HG02938 (cell line): Measurements from ENCODE around the gene SLC35F6.
A peak's percentile ranks its signal among the peaks of the same experiment; 100 is the strongest.

Experiments
- ATAC-seq: cut with Tn5 transposase; IDR thresholded peaks from one replicate; pipeline ENCODE4 v1.9.1; 2021; ENCODE audit warnings: mild to moderate bottlenecking, moderate library complexity; ENCODE audit not compliant: unreplicated experiment

SLC35F6 gene, protein sequence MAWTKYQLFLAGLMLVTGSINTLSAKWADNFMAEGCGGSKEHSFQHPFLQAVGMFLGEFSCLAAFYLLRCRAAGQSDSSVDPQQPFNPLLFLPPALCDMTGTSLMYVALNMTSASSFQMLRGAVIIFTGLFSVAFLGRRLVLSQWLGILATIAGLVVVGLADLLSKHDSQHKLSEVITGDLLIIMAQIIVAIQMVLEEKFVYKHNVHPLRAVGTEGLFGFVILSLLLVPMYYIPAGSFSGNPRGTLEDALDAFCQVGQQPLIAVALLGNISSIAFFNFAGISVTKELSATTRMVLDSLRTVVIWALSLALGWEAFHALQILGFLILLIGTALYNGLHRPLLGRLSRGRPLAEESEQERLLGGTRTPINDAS

DNA sequence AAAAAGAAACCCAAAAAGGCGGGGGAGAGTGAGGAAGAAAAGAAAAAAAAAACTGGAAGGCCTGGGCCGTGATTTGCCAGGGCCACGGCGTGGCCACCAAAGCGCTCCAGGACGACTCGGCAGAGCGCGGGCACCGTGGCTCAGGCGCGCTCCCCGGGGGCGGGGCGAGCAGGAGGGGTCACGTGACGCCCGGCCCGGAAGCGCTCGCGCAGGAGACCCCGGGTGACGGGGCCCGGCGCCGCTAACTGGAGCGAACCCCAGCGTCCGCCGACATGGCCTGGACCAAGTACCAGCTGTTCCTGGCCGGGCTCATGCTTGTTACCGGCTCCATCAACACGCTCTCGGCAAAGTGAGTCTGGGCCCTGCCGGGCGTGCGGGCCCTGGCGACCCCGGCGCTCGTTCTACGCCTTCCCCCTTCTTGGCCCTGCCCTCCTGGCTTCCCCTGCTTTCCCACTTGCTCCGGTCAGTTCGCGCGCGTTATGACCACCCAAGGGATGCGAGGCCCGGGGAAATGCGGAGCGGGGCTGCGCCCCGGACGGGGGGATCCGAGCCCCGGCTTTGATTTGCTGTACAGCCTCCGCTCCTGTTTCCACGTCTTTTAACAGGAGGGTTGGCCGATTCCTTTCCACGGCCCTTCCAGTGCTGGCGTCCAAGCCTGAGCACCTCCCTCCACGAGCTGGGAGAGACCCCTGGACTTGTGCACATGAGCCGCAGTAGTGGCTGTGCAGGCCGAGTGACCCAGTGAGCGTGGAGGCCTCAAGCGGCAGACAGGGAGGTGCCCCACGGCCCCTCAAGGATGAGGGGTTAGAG is at the start of gene SLC35F6:
Gene SLC35F6, plus strand, starts transcription at position 207 of the 810 bp plus-strand sequence. Its CDS starts 66 bp downstream, at position 273.
- ATAC-seq, result peak; percentile 64

DNA sequence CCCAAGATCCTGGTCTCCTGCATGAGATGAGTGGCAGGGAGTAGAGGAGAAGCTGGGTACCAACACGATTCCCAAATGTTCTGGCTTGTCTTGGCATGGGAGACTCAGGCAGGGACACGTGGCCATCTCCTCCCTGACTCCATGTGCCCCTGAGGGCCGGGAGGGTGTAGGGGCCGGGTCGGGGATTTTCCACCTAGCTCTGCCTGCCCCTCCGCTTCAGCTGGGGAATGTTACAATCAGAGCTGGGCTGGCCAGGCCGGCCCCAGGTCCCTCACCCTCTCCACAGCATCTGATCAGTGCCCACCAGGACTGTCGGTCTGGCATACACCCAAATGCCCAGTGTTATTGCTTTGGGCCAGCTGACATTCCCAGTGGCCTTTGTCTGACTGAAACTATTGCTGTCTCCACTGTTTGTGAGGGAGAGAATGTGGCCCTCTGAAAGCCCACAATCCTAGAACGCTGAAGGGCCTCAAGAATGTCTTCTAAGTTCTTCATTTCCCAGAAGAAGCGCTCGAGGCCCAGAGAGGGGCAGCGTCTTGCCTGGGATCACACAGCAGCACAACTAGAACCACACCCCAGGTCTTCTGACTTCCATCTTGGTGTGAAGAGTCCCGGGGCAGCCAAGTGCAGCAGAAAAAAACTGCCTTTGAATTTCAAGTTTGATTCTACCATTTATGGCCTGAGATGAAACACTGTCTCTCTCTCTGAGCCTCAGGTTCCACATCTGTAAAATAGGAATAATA is 48.4 kb upstream of the SLC35F6 start:
- no peak for ATAC-seq

DNA sequence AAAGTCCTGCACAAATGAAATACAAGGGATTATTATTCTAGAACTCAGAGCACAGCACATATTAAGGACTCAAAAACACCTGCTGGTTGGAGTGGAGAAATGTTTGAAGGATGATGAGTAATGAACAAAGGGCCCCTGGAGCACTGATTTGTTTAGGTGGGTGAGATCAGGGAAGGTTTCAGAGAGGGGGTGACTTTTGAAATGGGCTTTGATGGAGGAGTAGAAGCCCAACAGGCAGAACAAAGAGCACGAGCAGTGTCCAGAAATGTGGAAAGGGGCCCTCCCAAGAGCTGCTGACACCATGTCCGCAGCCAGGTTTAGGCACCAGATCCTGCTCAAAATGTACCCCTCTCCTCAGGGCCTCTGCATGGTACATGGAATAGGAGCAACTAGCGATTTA is 47.7 kb upstream of the SLC35F6 start:
- no peak for ATAC-seq

DNA sequence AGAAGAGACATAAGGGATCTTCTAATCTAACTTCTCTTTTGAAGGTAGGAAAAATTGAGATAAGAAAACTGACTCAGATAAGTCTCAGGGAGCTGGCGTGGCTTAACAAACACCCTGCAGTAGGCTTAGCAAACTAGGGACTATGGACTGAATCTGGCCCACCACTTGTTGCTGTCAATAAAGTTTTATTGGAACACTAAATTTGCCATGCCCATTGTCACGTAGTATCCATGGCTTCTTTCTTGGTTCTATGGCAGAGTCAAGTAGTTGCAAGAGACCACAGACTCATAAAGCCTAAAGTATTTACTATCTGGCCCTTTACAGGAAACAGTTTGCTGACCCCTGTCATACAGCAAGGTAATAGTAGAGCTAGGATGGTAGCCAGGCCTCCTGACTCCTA is 47.3 kb upstream of the SLC35F6 start:
- no peak for ATAC-seq

DNA sequence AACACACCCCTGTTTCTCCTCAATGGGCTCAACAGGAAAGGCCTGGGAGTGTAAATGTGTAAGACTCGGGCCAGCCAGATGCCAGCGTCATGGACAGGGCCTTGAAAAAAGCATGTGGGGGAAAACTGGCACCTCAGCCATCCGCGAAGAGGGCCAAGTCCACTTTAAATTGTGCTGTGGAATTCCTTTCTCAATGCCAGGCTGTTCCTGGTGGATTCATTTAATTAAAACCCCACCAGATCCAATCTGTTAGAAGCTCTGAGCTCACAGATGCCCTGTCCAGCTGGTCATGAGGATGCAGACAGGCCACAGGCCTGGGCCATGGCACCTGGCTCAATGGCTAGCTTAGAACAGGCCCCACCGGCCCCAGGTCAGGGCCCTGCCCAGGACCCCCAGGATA is 46.7 kb upstream of the SLC35F6 start:
- no peak for ATAC-seq

DNA sequence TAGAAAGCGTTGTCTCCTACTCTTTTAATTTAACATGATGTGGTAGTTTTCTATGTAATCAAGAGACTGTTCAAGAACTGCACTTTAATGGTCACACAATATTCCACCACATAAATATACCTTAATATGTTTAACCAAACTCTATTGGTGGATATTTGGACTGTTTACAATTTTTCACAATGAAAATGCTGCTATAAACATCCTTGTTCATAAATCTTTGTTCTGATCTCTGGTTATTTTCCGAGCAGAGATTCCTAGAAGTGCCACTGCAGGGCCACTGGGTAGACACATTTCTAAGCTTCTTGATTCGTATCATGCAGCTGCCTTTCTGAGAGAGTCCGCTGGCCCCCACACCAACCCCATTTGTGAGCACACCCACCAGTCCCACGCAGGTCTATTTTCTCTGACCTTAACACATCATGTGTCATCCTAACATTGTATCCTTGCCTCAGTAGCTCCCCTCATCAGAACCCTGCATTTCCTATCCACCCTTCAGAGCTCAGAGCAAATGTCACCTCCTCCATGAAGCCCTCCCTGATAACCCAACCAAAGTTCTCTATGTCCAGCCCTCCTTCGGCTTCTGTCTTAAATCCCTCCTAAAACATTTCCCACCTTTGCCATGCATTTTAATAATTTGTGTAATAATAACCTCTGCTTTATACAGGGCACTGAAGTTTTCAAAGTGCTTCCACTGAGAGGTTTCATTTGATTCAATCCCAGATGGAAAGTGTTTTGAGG is 45.0 kb upstream of the SLC35F6 start:
- ATAC-seq, result no peak

DNA sequence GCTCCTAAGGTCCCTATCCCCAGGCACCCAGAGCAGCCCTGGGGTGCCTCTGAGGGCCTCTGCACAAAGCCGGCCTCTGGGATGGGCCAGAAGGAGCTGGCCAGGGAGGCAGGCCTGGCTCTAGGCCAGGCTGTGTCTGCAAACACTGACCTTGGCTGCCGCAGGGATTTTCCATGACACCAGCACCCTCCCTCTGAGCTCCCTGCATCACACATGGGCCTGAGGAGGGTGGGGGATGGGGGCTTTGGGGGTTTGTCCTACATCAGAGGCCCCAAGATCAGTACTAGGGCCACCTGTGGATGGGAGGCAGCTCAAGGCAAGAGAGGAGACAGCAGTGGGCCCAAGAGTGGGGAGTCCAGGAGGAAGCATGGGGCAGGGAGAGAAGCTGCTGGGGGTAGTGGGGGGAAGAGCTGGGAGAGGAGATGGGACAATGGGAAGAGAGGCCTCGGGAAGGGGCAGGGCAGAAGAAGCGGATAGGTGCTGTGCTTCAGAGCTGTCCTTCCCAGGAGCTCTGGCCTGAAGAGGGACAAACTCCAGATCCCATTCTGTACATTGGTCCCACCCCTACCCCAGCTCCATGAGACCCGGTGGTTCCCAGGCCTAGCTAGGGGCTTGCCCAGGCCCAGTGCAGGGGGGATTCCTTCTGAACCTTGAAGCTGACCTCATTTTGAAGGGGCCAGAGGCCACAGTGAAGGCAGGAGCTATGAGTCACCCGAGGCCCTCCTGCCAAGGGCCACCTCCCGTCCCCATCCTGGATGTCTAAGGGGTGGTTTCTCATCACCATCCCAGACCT is 43.6 kb upstream of the SLC35F6 start:
- no peak for ATAC-seq

DNA sequence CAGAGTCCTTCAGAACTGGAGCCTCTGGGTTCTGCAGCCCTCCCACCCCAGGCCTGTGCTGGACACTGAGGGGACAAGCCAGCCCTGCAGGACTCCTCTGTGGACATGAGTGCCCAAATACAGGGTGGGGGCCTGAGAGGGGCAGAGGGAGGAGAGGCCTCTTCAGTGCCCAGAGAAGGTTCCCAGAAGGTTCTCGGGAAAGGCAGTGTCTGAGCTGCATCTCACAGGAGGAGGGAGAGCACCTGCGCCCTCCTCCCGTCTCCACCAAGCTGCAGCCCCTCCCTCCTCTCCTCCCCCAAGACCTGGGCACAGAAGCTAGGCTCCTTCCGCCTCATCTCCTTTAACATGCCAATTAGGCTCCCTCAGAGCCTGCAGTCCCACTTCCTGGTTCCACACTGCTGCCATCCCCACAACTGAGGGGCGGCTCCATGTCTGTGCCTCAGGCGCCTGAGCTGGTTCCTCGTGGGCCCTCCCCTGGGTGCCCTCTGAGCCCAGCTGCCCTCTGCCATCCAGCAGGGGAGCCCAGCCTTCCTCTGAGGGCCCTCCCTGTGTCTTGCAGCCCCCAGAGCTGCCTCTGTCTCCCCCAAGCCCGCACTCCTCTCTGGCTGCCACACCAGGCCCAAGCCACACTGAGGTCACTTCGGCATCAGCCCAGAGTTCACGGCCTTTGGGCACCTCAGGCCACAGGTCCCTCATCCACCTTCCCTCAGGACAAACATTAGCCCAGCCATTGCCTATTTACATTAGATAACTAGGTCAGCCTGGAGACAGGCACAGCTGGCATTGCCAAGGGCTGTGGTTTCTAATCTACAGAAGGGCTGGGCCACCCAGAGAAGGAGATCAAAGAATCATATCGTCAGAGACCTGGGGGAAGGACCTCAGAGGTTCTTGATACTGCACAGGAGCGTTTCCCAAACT is 42.7 kb upstream of the SLC35F6 start:
- ATAC-seq, result no peak

DNA sequence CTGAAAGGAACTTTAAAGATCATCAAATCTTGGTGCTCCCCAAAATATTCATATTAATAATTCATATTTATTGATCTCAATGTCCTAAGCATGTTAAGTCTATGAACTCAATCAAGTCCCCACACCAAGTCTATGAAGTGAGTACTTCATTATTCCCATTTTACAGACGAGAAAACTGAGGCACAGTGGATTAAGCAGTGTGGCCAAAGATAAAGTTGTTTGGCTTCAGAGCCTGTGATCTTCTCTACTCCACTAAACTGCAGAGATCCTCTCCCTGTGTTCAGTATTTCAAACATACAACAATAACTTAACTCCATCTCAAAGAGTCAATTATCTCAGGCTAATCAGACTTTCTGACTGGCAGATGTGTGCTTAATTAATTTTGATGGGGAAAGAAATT is 41.8 kb upstream of the SLC35F6 start:
- no peak for ATAC-seq

DNA sequence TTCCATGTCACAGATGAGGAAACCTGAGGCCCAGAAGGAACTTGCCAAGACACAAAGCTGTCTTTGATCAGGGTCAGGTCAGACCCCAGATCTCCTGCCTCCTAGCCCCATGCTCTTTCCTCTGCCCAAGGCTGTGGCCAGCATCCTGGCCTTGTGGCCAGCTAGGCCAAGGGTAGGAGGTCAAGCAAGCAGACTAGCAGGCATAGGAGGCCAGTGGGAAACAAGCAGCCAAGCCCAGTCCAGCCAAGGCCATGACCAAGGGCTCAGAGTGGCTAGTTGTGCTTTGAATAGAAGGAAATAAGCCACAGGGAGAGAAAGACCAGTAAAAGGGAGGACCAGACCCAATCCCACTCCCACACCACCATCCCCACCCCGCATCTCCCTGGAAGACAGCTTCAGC is 41.2 kb upstream of the SLC35F6 start:
- no peak for ATAC-seq

DNA sequence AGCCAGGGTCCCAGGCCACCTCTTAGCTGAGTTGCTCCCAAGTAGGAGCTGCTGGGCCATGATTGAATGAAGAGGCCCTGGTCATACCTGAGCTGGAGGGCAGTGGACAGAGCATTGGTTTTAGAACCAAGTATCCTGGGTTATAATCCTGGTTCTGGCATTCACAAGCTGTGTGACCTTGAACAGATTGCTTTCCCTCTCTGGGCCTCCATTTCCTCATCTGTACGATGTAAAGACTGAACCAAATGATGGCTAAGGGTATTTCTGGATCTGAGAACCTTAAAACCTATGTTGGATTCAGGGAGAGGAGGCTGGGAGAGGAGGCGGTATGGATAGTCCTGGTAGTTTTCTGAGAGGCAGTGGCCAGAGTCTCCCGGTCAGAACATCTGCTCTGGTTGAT is 40.6 kb upstream of the SLC35F6 start:
- no peak for ATAC-seq

DNA sequence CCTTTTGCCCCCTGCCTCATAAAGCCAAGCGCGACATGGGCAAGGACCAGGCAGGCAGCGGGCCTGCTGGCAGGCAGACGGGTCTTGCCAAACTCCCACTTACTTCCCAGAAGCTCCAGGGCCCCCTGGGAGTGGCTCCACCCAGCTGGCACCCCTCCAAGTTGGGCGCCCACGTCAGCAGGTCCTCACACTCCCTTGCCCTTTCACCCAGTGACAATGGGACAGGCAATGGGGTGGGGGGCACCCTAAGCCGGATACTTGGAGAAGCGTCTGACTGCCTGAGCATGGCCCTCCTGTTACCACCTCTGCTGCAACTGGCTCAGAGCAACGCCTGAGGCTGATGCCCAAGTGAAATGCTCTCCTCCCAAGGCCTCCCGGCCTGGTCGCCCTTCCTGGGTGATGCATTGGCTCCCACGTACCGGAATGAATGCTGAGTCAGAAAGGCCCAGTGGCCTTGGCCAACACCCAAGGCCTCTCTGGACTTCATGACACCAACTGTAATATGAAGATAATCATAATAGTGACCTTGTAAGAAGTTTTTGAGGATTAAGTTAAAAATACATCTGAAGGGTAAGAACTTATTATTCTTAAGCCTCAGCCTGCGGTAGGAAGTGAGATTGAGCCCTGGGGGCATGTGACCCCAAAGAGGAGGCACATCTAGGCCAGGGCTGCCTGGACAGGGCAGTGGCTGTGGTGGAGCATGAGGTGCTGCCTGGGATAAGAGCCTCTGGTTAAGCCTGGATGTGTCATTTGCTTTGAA is 39.9 kb upstream of the SLC35F6 start:
- ATAC-seq, result no peak

DNA sequence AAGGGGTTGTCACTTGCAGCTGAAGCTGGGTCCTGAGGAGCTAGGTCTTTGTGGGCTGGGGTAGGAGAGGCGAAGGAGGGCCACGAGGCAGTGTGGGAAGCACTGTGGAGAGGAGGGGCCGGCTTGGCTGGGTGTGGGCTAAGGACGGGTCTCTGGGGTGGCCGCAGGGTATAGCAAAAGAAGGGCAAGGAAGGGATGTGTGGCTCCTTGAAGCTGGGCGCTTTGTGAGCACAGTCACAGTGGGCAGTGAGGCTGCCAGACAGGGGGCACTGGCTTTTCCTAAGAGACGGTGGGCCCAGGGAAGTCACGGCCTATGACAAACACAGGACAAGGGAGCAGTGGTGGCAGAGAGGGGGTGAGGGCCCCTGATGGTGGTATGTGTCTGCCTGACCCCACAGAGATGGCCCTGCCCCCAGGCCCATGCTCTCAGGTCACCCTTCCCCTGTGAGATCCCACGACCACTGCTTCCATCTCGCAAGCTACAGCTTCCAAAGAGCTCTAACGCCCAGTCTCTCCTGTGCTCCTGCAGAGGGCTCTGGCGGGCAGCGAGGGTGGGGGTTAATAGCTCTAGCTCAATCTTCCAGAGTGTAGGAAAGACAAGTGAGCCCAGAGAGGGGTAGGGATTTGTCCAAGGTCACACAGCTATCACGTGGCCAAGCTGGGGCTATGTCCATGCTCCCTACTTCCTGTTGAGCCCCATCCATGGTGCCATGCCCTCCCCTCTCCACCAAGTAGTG is 39.1 kb upstream of the SLC35F6 start:
- no peak for ATAC-seq

DNA sequence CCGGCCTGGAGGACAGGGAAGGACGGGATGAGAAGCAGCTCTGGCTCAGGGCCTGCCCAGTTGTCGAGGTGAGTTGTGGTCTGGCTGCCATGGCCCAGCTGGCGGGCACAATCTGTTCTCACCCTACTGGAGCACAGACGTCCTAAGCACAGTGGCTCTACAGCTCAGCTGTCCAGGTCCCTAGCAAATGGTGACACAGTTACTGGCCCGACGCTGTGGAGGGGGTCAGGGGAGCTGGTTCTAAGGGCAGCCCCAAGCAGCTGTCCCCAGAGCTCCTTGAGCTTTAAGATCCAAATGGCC is 38.6 kb upstream of the SLC35F6 start:
- ATAC-seq, result no peak

DNA sequence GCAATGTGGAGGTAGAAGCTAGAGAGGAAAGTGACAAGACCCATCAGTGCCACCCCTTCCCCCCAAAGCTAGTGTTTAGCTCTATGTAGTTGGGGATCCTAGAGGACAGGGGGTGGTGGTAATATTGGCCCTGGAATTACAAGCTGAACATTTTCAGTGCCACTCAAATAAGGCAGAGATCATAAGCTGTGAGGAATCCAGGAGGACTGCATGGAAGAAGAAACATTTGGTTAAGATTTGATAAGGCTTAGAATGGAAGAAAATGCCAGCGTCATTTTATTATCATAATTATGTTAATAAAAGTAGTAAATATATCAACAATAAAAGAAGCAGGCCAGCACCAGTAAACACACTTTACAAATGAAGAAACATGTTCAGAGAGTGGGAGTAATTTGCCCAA is 37.9 kb upstream of the SLC35F6 start:
- no peak for ATAC-seq

DNA sequence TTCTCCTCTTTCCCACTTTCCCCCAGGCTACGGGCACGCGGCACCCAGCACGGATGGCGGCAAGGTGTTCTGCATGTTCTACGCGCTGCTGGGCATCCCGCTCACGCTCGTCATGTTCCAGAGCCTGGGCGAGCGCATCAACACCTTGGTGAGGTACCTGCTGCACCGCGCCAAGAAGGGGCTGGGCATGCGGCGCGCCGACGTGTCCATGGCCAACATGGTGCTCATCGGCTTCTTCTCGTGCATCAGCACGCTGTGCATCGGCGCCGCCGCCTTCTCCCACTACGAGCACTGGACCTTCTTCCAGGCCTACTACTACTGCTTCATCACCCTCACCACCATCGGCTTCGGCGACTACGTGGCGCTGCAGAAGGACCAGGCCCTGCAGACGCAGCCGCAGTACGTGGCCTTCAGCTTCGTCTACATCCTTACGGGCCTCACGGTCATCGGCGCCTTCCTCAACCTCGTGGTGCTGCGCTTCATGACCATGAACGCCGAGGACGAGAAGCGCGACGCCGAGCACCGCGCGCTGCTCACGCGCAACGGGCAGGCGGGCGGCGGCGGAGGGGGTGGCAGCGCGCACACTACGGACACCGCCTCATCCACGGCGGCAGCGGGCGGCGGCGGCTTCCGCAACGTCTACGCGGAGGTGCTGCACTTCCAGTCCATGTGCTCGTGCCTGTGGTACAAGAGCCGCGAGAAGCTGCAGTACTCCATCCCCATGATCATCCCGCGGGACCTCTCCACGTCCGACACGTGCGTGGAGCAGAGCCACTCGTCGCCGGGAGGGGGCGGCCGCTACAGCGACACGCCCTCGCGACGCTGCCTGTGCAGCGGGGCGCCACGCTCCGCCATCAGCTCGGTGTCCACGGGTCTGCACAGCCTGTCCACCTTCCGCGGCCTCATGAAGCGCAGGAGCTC is 36.2 kb upstream of the SLC35F6 start:
- no peak for ATAC-seq

DNA sequence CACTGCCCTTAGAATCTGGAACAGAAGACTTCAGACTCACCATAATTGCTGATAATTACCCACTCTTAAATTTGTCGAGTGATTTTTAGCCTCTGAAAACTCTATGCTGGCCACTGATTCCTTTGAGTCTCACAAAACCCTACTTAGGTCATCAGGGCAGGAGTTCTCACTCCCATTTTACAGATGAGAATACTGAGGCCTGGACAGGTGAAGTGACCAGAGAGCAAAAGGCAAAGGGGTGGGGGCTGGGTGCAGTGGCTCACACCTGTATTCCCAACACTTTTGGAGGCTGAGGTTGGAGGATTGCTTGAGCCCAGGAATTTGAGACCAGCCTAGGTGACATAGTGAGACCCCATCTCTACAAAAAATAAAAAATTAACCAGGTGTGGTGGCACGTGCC is 34.8 kb upstream of the SLC35F6 start:
- ATAC-seq, result no peak
